ENCODE measurements around the gene ZNF530.

ZNF530 gene

GRCh38 chr19:57611113-57611512 is 11.4 kb downstream of the ZNF530 start:
- DNase-seq (ENCODE audit: low read depth): no peak
- no peak for TF ChIP-seq CTCF (conservative IDR thresholded peaks at IDR 0.05; ENCODE audit: low read depth, low read length)

GRCh38 chr19:57613941-57614743 is 14.5 kb downstream of the ZNF530 start, which contains the start of gene ZNF134:
TSS of gene ZNF134 (plus strand) at chr19:57614242. CDS start at chr19:57619469, 5,227 bp downstream.
- TF ChIP-seq CTCF (conservative IDR thresholded peaks at IDR 0.05; ENCODE audit: low read depth, low read length): peak; percentile 52
- DNase-seq (ENCODE audit: low read depth): peak; percentile 92
- H3K4me3 ChIP-seq (ENCODE audit: low read depth, low read length): peak within 1 kb of the TSS; percentile 90

More at GRCh38 chr19:57611113-57611512, 11.4 kb downstream of the ZNF530 start:
- no peak overlapping the region for H3K4me3 ChIP-seq (ENCODE audit: low read depth, low read length)

- H3K4me3 ChIP-seq (ENCODE audit: low read depth, low read length): peak overlapping the region; percentile 1
- DNase-seq (ENCODE audit: low read depth): peak; percentile 3
- TF ChIP-seq CTCF (conservative IDR thresholded peaks at IDR 0.05; ENCODE audit: low read depth, low read length): no peak
These were observed 15.7 kb downstream of the ZNF530 start for GRCh38 chr19:57615346-57615745.

GRCh38 chr19:57620673-57621348 is 21.1 kb downstream of the ZNF530 start:
- DNase-seq (ENCODE audit: low read depth): peak; percentile 34
- no peak overlapping the region for H3K4me3 ChIP-seq (ENCODE audit: low read depth, low read length)
- TF ChIP-seq CTCF (conservative IDR thresholded peaks at IDR 0.05; ENCODE audit: low read depth, low read length): no peak

- H3K4me3 ChIP-seq (ENCODE audit: low read depth, low read length): no peak overlapping the region
- no peak for DNase-seq (ENCODE audit: low read depth)
- no peak for TF ChIP-seq CTCF (conservative IDR thresholded peaks at IDR 0.05; ENCODE audit: low read depth, low read length)
These were observed 23.4 kb downstream of the ZNF530 start for GRCh38 chr19:57623091-57623490.

- peak within 1 kb of the TSS; percentile 96 for H3K4me3 ChIP-seq (ENCODE audit: low read depth, low read length)
- peak; percentile 96 for DNase-seq (ENCODE audit: low read depth)
- TF ChIP-seq CTCF (conservative IDR thresholded peaks at IDR 0.05; ENCODE audit: low read depth, low read length): no peak
These were observed 33.5 kb downstream of the ZNF530 start, which contains the start of gene ZNF211 for GRCh38 chr19:57632987-57633831. TSS of gene ZNF211 (plus strand) at chr19:57633168. CDS start at chr19:57633347, 179 bp downstream.

All from choroid plexus epithelial cell (primary cell).